HG02973 (cell line): Measurements from ENCODE around the gene NSUN6.
"Not testable (repeated sequence)": the region's sequence is repeated elsewhere in the genome, so short reads cannot be mapped to it uniquely, and the experiment has no call there.

Source experiments
- ATAC-seq: cut with Tn5 transposase; IDR thresholded peaks from one replicate; pipeline ENCODE4 v1.9.1; 2021; ENCODE audit warnings: moderate library complexity; ENCODE audit not compliant: unreplicated experiment

The NSUN6 gene

DNA sequence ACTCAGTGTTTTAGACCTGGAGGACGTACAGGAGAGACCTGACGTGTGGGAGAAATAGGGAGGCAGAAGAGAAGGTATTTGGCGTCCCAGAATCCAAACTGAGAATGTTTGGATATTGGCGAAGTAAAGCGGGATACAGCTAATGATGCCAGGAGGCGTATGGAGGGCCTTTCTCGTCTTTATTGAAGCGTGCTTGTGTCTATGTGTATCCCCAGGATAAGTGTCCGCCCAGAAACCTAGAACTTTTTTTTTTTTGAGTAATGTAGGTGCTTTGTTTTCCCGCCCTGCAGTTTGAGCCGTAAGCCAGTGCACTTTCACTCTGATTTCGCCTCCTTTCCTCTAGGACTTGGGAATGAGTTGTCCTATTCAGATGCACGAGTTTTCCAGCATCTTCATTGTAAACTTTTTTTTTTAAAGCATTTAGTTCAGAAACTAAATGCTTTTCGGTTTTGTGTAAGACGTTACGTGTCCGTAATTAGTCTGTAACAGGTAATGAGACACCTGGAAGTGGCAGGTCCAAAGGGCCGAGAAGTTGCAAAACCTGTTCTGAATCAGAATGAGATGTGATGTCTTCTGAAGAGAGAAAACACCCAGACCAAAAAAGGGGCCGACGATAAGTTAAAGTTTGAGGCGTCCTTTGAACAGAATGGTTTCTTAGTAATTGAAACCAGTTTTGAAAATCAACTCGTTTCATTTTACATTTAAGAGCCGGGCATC, 8.6 kb upstream of the NSUN6 start:
- ATAC-seq, result peak; percentile 14

DNA sequence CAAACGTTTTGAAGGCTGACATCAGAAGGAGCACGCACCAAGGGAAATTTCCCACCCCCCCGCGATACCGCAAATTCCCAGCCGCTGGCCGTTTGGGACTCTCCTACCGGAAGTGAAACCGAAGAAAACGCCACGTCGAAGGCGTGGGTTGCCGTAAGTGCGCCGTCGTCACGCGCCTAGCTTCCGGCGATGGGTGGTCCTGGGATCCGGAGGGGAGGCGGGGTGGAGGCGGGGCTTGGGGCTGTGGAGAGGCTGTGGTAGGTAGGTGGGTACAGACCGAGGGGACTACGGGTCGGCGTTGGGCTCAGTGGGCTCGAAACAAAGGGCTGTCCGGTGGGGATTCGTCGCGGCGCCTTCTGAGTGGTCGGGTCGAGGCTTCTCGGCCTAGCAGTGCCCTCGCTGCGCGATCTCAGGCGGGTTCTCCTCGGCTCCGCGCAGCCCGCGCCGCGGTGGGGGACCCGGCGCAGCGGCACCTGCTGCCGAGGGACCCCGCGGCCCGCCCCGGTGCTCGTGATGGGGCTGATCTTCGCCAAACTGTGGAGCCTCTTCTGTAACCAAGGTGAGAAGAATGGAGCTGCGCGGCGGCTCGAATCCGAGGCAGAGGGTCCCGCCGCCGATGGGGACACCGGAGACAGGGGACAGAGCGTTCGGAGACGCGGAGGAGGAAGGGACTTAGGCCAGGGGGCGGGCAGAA, 7.9 kb upstream of the NSUN6 start, which contains the start of gene ARL5B:
Gene ARL5B, plus strand, starts transcription at position 307 of the 694 bp plus-strand sequence. Its CDS starts 207 bp downstream, at position 514.
- ATAC-seq, result peak; percentile 86

DNA sequence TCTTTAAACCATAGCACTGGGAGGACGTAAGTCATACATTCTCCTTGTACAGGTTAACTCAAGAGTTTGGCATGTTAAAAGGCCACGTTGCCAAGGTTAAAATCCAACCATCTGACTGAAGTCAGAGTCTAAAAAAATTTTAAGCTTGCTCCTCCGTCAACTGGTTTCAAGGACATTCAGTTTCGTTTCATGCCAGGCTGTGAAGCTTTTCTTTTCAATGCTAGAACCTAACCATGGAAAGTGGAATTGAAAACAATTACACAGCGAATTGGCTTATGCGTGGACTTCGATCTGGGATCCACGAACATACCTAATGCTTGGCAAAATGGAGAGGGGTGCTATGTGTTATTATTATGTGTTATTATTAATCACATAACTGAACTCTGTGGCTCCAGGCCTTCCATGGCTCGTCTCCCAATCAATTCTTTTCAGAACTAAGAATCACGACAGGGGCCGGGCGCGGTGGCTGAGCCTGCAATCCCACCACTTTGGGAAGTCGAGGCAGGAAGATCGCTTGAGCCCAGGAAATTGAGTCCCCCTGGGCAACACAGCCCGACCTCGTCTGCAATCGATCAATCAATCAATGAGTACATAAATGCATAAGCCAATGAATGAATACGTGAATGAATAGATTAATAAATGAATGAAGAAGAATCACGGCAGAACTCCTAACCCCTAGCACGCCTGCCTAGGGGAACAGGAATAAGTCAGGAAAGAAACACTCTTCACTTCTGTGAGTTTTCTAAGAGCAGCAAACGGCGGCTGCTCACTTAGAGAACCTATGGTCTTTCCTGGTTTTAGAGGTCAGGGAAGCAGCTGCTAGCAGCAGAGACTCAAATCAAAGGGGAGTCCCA, 7.1 kb upstream of the NSUN6 start:
- ATAC-seq, result no peak

DNA sequence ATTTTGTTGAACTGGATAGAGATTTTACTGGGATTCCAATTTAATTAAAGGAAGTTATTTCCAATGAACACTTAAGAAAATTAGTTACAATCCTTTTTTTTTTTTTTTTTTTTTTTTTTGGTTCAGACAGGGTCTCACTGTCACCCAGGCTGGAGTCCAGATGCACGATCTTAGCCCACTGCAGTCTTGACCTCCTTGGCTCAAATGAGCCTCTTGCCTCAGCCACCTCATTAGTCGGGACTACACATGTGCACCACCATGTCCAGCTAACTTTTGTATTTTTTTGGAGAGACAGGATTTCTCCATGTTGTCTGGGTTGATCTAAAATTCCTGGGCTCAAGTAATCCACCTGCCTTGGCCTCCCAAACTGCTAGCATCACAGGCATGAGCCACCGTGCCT, 5.3 kb upstream of the NSUN6 start:
- no peak for ATAC-seq

DNA sequence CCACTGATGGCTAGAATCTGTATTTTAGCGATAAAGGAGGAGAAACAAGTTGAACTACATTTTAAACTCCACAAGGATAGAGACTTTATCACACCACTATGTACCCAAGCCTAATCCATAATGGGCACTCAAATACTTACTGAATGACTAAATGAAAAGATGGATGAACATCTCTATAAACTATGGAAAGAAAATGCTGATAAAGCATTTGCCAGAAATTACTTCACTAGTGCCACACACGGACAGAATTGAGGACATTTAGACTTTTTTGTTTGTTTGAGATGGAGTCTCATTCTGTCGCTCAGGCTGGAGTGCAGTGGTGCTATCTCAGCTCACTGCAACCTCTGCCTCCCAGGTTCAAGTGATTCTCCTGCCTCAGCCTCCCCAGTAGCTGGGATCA, 1.7 kb upstream of the NSUN6 start:
- no peak for ATAC-seq

DNA sequence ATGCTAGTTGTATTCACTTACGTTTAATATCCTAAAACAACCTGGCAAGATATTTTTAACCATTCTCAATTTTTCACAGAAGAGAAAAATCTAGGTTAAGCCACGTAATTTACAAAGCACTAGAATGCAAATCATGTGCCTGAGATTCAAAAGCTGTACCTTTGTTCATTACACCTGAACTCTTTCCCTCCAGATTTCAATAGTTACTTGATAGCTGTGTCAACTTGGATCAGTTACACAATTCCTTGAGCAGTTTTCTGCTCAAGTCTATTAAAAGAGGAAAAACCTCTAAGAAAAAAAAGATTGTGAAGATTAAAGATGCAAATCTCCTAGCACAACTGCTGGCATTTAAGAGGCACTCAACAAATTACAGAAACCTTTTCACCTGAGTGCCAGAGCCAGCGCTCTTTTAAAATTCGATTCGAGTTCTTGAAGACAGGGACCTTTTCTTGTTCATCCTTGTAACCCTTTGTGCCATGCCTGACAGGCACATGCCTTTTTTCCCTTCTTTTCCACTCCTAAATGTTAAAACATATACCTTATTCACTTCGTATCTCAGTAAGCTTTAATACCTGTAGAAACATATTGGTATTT, 886 bp downstream of the NSUN6 start:
- ATAC-seq, result no peak

DNA sequence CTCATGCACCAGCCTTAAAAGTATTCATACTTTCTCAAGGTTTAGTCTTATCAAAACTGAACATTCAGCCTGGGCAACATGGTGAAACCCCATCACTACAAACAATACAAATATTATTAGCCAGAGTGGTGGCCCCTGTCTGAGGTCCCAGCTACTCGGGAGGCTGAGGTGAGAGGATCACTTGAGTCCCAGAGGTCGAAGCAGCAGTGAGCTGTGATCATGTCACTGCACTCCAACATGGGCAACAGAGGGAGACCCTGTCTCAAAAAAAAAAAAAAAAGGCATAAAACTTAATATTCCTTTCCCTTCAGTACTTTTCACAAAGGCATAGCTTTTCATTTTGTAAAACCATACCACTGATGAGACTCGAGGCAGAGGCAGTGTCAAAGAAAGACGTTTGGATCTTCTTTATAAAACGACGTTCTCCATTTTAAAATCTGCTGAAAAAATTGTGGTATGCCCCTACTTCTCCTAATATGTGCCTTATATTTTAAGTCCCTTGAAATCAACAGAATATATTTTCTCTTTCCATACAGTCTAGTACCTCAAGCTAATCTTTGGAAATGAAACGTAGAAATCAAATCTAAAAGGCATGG, 1.9 kb downstream of the NSUN6 start:
- ATAC-seq, result no peak

DNA sequence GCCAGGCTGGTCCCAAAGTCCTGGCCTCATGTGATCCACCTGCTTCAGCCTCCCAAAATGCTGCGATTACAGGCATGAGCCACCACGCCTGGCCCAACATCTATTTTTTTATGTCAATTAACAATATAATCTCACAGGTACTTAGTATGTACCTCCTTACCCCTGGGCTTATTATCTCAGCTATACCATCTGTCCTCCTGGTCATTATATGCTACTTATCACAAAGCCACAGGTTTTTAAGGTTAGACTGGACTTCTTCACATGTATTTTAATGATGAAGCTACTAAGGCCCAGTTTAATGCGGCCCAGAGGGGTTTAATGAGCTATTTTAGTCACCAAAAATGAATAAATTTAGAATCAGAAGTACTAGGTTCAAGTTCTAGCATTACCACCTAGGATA, 3.4 kb downstream of the NSUN6 start:
- ATAC-seq, result no peak

DNA sequence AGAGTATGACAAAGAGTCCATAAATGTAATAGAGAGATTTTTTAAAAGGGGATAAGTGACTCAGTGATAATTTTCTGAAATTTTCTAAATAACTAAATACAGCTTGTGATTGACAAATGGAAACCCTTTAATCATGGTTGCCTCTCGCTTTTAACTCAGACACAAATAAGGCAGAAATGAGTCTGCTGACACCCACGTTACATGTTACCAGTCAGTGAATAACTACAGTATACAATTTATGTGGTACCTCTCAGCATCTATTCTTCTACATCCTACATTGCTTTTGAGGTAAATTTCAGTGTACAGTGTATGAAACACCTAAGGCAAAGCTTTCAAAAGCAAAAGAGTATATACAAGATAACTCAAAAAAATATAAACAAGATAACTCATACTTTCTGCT, 4.2 kb downstream of the NSUN6 start:
- ATAC-seq, result no peak

DNA sequence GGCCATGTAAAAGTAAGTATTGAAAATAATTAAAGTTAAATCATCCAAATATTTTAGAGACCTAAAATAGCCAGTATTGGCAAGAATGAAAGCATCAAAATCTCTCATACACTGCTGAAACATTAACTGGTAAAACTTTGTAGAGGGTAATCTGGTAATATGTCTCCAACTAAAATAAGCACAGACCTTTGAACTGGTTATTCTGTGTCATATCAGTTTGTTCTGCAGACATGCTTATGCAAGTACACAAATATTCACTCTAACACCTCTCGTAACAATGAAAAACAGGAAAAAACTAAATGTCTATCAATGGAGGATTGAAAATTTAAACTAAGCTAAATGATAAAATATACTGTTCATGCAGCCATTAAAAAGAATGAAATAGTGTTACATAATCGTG, 11.7 kb downstream of the NSUN6 start:
- ATAC-seq, result not testable (repeated sequence)

DNA sequence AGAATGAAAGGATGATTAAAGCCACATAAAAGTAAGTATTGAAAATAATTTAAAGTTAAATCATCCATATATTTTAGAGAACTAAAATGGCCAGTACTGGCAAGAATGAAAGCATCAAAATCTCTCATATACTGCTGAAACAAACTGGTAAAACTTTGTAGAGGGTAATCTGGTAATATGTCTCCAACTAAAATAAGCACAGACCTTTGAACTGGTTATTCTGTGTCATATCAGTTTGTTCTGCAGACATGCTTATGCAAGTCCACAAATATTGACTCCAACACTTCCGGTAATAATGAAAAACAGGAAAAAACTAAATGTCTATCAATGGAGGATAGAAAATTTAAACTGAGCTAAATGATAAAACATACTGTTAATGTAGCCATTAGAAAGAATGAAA, 14.0 kb downstream of the NSUN6 start:
- ATAC-seq, result not testable (repeated sequence)

DNA sequence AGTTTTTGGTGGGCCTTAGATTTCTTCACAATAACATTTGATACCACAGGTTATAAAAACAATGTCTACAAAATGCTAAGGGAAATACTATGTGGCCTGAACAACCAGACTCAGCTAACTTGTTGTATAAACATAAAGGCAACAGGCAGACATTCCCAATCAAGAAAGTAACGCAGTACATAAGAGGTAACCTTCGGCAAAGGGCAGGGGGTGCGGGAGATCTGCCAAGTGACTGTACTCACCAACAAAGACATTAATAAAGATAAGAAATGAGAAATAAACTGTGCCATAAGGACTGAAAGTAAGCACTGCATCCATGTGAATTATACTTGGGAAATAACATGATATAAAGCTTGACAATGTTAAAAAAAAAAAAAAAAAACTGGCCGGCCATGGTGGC, 15.4 kb downstream of the NSUN6 start:
- ATAC-seq, result no peak

DNA sequence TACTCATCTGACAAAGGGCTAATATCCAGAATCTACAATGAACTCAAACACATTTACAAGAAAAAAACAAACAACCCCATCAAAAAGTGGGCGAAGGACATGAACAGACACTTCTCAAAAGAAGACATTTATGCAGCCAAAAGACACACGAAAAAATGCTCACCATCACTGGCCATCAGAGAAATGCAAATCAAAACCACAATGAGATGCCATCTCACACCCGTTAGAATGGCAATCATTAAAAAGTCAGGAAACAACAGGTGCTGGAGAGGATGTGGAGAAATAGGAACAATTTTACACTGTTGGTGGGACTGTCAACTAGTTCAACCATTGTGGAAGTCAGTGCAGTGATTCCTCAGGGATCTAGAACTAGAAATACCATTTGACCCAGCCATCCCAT, 18.9 kb downstream of the NSUN6 start:
- not testable (repeated sequence) for ATAC-seq

DNA sequence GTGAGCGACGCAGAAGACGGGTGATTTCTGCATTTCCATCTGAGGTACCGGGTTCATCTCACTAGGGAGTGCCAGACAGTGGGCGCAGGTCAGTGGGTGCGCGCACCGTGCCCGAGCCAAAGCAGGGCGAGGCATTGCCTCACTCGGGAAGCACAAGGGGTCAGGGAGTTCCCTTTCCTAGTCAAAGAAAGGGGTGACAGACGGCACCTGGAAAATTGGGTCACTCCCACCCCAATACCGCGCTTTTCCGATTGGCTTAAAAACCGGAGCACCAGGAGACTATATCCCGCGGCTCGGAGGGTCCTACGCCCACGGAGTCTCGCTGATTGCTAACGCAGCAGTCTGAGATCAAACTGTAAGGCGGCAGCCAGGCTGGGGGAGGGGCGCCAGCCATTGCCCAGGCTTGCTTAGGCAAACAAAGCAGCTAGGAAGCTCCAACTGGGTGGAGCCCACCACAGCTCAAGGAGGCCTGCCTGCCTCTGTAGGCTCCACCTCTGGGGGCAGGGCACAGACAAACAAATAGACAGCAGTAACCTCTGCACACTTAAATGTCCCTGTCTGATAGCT, 23.9 kb downstream of the NSUN6 start:
- ATAC-seq, result not testable (repeated sequence)

DNA sequence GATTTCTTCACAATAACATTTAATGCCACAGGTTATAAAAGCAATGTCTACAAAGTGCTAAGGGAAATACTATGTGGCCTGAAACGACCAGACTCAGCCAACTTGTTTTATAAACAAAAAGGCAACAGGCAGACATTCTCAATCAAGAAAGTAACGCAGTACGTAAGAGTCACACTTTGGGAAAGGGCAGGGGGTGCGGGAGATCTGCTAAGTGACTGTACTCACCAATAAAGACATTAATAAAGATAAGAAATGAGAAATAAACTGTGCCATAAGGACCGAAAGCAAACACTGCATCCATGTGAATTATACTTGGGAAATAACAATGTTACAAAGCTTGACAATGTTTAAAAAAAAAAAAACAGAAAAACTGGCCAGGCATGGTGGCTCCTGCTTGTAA, 25.5 kb downstream of the NSUN6 start:
- no peak for ATAC-seq

DNA sequence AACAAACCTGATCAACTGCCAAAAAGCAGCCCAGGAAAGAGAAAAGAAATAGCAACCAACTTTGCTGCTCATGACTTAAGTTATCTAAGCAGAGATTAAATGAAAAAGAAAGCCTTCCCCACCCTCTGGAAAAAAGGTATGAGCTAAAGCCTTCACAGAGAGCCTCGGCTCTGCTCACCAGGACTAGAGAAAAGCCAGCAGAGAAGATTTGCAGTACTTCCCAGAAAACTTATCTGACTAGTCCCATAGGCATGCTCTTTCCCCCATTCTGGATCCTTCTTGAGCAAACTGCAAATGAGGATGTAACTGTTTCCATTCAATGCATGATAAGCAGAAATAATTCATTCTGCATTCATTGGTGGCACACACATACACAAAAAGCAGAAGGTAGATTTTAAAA, 27.7 kb downstream of the NSUN6 start:
- ATAC-seq, result not testable (repeated sequence)

DNA sequence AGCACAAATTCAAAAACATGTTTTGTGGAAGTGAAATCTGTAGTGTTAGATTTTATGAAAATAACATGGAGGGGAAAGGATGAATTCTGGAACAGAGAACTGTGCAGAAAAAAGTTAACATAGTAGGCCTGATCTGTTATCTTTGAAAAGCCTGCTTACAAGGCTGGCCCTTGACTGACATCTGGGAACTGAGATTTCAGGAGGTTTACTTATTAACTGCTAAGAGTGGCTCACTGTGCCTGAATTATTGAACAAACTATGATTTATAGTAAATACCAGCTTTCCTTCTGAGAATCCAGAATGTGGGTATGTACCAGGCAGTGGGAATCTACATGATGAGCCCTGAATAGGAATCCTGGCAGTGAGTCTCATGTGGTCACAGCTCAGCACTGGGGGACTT, 30.5 kb downstream of the NSUN6 start:
- no peak for ATAC-seq

DNA sequence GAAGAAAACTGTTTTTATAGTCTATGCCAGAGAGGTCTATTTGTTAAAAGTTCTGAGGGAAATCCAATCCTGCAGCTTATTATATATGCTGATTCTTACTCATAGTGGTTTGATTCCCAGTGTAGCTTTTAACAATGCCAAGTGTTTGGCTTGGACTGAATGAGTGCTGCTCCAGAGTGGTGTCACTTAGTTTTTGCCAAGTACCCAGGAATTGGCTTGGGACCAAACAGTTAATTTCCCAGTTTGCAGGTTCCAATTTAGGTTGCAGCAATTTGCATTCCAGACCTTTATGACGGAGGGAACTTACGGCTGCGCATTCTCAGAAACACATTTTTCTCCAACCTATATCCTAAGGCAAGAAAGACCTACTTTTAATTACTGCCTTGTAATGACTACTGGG, 32.4 kb downstream of the NSUN6 start:
- ATAC-seq, result no peak

DNA sequence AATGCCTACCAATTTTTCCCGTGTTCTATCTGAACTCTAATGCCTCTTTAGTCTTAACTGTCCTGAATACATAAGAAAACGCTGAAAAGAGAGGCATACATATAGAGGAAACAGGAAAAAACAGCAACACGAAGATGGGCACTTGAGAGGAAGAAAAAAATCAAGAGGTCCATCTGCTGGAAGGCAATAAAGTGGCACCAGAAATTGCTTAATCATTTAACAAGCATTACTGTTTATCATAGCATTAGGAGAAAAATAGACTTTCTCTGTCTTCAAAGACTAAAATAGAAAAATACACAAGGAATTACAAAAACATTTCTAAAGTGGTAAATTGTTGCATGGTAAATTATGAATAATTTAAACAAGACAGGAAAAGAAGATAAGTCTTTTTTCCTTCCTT, 35.0 kb downstream of the NSUN6 start:
- no peak for ATAC-seq

DNA sequence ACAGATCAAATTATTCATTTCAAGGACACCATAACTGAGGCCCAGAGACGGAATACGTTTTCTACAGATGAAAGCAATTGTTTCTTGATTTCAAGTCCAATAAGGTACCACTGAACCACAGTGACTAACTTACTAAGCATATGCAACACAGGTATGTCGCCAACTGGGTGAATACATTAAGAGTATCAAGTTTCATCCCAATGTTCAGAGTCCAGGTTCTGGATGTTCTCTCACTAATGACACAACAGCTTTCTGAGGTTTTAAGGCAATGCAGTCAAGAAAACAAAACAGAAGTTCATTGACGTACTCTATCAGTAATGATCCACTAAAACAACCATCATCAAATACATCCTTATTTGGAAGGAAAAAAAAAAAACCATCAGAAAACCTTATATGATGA, 35.8 kb downstream of the NSUN6 start:
- no peak for ATAC-seq

DNA sequence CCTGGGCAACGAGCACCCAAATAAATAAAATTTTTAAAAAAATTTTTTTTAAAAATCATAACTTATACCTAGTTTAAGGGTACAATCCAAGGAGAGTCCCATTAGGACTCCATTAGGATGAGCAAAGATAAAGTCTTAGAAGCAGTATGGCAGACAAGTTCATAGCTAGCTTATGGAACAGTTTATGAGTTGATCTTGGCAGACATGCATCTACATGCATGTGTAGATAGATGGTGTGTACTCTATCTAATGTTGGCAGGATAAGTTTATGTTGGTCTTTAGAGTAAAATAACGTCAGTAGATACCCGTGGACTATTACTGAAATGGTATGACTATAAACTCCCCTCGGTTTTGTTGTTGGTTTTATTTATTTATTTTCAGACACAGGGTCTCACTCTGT, 40.2 kb downstream of the NSUN6 start:
- ATAC-seq, result no peak
